ENCODE data around the gene TIMM17A.
A peak's percentile ranks its signal among the peaks of the same experiment; 100 is the strongest.

TIMM17A gene

DNA sequence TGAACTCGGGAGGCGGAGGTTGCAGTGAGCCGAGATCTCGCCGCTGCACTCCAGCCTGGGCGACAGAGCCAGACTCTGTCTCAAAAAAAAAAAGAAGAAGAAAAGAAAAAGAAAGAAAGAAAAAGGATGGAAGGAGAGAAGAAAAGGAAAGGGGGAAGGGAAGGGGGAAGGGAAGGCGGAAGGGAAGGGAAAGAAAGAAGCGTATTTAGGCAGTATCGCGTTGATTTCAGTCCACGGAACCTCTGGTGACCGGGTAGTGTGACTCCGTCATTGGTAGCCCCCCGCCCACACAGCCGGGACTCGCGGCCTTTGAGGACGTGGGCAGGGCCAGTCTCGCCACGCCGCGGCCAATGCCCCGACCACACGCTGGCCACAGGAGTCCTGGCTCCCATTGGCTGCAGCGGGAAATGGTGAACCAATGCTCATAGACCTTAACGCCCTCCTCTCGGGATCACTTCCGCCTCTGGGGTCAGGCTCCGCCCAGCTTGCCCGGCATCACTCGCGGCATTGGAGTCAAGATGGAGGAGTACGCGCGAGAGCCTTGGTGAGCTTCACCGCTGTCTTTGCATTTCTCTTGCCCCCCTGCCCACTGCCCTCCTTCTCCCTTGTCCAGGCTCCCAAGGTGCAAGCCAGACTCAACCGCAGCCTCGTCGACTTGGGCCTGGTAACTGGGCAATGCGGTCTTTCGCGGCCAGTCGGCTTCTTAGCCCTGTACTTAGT is at the start of gene TIMM17A:
TIMM17A (plus strand) TSS at position 495 of the 720 bp plus-strand sequence; CDS start at position 519, 24 bp downstream.
- DNase-seq (ENCODE audit: low read depth), result peak; percentile 88

GRCh38 chr1:201906336-201906735 is 49.0 kb upstream of the TIMM17A start:
- no peak for DNase-seq (ENCODE audit: low read depth)

DNA sequence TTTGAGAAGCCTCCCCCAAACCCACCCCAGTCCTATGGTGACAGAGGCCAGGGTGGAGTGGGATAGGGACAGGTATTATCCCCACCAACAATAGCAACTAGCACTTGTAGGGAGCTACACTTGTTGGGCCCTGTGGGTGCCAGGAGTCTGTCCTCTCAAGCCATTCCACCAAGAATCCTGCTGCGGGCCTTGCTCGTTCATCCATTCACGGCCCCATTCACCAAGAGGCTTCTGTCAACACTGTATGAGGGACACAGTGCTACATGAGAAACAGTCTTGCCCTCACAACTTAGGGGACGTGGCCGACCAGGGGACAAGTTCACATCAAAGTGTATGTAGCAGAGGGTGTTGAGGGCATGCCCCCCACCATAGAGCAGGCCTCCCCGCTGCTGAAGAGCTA is 47.7 kb upstream of the TIMM17A start:
- DNase-seq (ENCODE audit: low read depth), result no peak

- no peak for DNase-seq (ENCODE audit: low read depth)
Observed at GRCh38 chr1:201911826-201912571, 43.3 kb upstream of the TIMM17A start.

GRCh38 chr1:201912832-201913231 is 42.5 kb upstream of the TIMM17A start:
- no peak for DNase-seq (ENCODE audit: low read depth)

- no peak for DNase-seq (ENCODE audit: low read depth)
Observed at GRCh38 chr1:201914456-201915235, 40.7 kb upstream of the TIMM17A start.

- DNase-seq (ENCODE audit: low read depth), result no peak
Observed at GRCh38 chr1:201916649-201917249, 38.6 kb upstream of the TIMM17A start.

DNA sequence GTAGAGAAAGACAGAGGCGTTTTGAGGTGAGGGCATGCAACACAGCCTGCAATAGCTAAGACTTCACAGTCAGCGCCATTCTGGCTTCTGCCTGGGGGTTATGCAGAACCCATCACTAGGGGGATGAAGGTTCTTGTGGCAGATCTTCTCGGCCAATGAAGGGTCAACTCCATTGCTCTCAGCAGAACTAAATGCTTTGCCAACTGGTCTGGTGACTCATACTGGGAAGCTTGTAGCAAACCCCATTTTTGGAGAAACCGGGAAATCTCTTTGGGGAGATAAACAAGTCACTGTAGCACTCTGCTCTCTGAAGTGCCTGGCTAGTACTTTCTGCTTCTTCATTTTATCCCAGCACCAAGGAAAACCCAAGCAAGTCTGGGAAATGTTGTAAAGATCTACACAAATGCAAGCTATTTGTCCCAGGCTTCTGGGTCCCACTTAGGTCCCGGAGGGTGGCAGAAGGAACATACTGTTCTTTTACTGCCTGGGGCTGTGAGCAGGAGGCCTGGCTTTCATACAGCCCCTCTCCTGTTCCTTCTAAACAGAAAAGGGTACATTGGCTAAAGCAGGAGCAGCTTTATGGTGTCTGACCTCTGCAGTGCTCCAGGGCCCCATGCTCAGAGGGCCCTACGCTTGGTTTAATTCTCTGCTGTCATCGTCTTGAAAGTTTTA is 37.8 kb upstream of the TIMM17A start:
- no peak for DNase-seq (ENCODE audit: low read depth)

GRCh38 chr1:201918343-201918742 is 37.0 kb upstream of the TIMM17A start:
- DNase-seq (ENCODE audit: low read depth), result no peak

GRCh38 chr1:201921952-201922558 is 33.2 kb upstream of the TIMM17A start:
- no peak for DNase-seq (ENCODE audit: low read depth)

DNA sequence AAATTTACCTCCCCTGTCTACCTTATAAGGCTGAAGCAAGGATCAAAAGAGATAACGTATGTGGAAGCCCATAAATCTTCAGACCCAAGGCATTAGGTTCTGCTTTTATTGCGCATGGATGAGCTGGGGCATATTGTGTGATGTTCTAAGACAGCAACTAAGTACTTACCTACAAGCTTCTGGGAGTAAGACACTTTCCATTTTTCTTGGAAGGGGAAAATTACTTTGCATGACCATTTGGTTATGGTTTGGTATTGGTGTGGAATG is 30.1 kb upstream of the TIMM17A start:
- no peak for DNase-seq (ENCODE audit: low read depth)

DNA sequence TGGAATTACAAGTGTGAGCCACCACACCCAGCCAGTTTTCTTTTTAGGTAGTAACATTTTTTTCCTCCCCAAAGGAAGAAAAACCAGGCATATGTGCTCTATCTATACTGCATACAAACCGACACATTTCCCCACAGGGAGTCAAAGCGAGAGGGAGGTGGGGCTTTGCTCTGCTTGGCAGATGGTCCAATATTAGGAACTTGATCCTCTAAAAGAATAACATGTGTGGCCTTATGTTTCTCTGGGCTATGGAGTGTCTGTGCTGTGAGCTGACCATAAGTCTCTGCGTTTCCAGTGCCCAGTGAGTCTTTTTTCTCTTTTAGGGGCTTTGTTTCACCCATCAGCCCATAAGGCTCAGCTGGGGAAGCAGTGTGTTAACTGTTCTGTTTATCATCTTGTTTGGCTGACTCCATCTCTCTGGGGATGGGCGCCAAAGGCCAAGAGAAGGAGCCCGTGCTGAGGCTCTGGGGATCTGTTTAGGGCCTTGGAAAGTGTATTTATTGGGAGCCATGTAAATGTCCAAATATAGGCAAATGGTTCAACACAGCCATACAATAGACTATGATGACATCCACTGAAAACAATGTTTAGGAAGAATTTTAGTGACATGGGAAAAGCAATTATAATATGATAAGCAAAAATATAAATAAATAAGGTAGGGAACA is 29.2 kb upstream of the TIMM17A start:
- no peak for DNase-seq (ENCODE audit: low read depth)

GRCh38 chr1:201928266-201928665 is 27.0 kb upstream of the TIMM17A start:
- no peak for DNase-seq (ENCODE audit: low read depth)

- no peak for DNase-seq (ENCODE audit: low read depth)
Observed at GRCh38 chr1:201930137-201930536, 25.2 kb upstream of the TIMM17A start.

- no peak for DNase-seq (ENCODE audit: low read depth)
Observed at GRCh38 chr1:201930803-201931202, 24.5 kb upstream of the TIMM17A start.

DNA sequence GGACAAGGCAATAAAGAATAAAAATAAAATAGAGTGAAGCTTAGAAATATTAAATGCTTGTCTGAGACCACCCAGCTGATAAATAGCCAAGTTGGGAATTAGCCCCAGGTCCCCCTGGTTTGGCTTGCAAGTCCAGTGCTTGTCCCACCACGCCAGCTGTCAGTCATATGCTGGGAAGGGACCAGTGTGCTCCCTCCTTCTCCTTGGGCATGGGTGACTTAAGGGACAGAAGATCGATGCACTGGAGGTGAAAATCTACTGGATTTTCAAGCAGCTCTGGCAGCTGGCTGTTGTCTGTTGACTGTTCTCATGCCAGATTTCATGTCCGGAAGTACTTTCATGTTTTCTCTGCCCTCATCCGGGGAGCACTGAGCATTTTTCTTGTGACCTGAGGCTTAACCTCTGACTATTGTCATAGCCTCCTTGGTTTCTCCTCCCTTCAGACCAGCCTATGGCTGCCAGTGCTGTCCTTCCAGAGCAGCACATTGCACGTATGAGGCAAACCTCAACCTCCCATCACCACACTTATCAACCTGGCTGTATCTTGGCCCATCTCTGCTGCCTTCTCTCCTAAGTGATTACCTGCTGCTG is 21.4 kb upstream of the TIMM17A start:
- DNase-seq (ENCODE audit: low read depth), result no peak

DNA sequence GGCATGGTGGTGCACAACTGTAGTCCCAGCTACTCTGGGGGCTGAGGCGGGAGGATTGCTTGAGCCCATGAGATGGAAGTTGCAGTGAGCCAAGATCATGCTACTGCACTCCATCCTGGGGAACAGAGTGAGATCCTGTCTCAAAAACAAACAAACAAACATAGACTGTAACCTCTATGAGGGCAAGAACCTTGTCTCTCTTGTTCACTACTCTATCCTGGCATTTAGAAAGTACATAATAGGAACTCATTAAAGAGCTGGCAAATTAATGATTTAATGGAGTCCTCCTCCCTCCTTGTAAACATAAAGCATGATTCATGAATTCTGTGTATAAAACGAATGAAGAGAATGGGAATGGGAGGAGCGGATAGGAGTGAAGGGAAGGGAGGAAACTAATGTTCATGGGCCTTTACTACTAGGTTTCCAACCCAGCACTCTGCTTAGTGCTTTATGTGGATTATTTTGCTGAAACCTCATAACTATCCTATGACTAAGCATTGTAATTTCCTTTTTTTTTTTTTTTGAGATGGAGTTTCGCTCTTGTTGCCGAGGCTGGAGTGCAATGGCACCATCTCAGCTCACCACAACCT is 17.6 kb upstream of the TIMM17A start:
- DNase-seq (ENCODE audit: low read depth), result no peak

DNA sequence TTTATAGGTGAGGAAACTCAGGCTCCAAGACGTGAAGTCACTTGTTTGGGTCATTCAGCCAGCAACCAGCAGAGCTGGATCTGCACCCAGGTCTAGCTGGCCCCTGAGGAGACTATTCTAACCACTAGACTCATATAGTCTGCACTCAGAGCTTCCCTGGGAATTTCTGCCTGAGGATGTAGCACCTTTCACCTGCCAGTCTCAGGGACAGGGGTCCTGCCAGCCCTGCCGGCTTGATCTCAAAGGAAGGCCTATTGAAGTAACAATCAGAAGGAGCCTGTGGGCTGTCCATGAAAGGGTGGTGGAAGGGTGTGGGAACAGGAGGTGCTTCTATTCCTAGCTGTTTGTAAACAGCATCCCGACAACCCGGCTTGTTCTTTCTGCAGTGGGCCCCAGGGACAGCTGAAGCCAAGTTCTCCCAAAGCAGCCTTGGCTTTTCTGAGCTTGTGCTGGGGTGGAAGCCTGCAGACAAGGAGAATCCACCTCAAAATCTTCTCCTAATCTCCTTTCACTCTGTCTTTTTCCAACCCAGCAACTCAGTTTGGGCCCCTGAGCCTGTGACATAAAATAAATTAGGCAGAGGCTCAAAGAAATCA is 16.8 kb upstream of the TIMM17A start:
- DNase-seq (ENCODE audit: low read depth), result no peak

DNA sequence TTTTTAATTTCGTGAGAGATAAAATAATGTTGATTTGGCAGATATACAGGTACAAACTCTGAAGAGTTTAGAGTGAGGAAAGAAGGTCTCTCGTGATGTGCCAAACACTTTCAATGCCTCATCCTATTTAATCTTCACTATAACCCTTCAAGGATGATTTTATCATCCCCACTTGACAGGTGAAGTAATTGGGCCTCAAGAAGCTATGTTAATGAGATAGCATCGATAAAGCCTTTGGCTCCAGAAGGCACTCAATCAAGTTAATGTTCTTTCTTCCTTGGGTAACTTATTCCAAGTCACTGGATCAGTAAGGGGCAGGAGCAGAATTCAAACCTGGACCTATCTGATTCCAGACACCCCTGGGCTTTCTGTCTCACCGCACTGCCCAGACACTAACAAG is 16.2 kb upstream of the TIMM17A start:
- DNase-seq (ENCODE audit: low read depth), result no peak

DNA sequence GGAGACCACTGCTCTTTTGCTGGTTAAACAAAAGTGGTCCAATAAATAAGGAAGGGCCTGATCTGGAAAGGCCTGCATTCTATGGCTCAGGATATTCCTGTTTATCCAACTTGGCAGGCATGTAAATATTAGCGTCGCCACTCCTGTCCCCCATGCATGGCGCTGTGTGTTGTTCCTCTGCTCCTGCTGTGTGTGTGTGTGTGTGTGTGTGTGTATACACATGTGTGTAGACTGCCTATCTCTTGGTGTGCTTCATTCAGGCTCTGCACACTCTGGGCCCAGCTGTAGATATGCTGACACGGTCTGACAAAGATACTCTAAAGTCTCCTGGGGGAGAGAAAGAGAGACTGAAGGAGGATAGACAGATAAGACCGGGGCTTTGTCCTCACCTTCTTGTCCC is 15.7 kb upstream of the TIMM17A start:
- no peak for DNase-seq (ENCODE audit: low read depth)
